K562 (cell line): ENCODE data around the gene SQOR. TPM values are rescaled to one million over a fixed set of nuclear protein-coding genes. Genes with fewer than 3 reads are reported as not detected.
A peak's percentile ranks its signal among the peaks of the same experiment; 100 is the strongest.

ENCODE experiments used
- ATAC-seq: fragments of 200-7000 bp; cut with Tn5 transposase; 3 replicates; pipeline ENCODE4 v1.9.1; 2020; ENCODE audit warnings: moderate library complexity
- BruUV-seq: library from RNA; stranded (reverse); fragments of 400-500 nt; replicated peaks from 2 replicates; lab custom pipeline; 2021; lab: Mats Ljungman, UMichigan
- CTCF ChIA-PET: fragments of 300-600 bp; formaldehyde crosslinking; extraction: SDS; loops from one replicate; lab custom pipeline; 2021; ENCODE audit warnings: low intra/inter-chr PET ratio; lab: Yijun Ruan, JAX
- POLR2A ChIA-PET: fragments of 300-600, 350-650 bp; sonication (Branson Sonifier 250); formaldehyde crosslinking; extraction: SDS; loops from one replicate; lab custom pipeline; 2021; ENCODE audit warnings: antibody characterized with exemption, inconsistent platforms; lab: Yijun Ruan, JAX
- DNase-seq, 4 experiments: peaks; one replicate each; pipeline versions ENCODE4 v3.0.0 to v3.0.0-alpha.2; 2011 to 2018; ENCODE audit warnings: low spot score in 3 of 4, mixed read lengths in 3 of 4; ENCODE audit errors: extremely low read depth in 1 of 4
- FAIRE-seq: peaks from 2 replicates; lab custom pipeline; 2011; peaks lifted over from hg19 to GRCh38; lab: Jason Lieb, UNC
- H2AFZ ChIP-seq: 2 replicates; pipeline ENCODE4 v1.6.0; 2011; ENCODE audit warnings: low read depth, low read length, control low read depth, inconsistent platforms
- H3K27ac ChIP-seq: fragments of 200-600 bp; 3 replicates; pipeline ENCODE4 v1.8.0; 2011; ENCODE audit warnings: low read depth, mild to moderate bottlenecking, control low read depth, inconsistent platforms, low read length, moderate library complexity, mixed read lengths; ENCODE audit errors: extremely low read depth
- H3K27me3 ChIP-seq, 2 experiments: fragments of 300-600 bp in 1 of 2; 2 replicates in 1 of 2; 3 replicates in 1 of 2; pipeline versions ENCODE4 v1.6.0 to v1.8.0; 2011; ENCODE audit warnings: inconsistent platforms in 2 of 2, low read length in 2 of 2, mild to moderate bottlenecking in 1 of 2, mixed read lengths in 1 of 2, moderate library complexity in 1 of 2; ENCODE audit not compliant: control insufficient read depth in 2 of 2, insufficient read depth in 2 of 2
- H3K36me3 ChIP-seq: fragments of 300-600 bp; 3 replicates; pipeline ENCODE4 v1.8.0; 2011; ENCODE audit warnings: mild to moderate bottlenecking, low read length, inconsistent platforms; ENCODE audit not compliant: control insufficient read depth, insufficient read depth
- H3K4me1 ChIP-seq, 2 experiments: fragments of 200-600 bp in 1 of 2; replicated peaks in 1 of 2; 2 replicates in 1 of 2; 3 replicates in 1 of 2; pipeline versions ENCODE4 v1.5.1 to v1.8.0; 2011; ENCODE audit warnings: inconsistent platforms in 2 of 2, low read length in 2 of 2, mild to moderate bottlenecking in 1 of 2, mixed read lengths in 1 of 2, moderate library complexity in 1 of 2; ENCODE audit not compliant: control insufficient read depth in 2 of 2, insufficient read depth in 2 of 2
- H3K4me2 ChIP-seq: 2 replicates; pipeline ENCODE4 v1.6.1; 2011; ENCODE audit warnings: low read length, control low read depth, inconsistent platforms, mixed read lengths; ENCODE audit not compliant: insufficient read depth
- H3K4me3 ChIP-seq: fragments of 200-600 bp; sonication (generic), shearing (Covaris generic); 2 replicates; pipeline ENCODE4 v1.5.1; 2016; ENCODE audit warnings: control low read depth, inconsistent platforms
- H3K79me2 ChIP-seq: fragments of 200-600 bp; 3 replicates; pipeline ENCODE4 v1.8.0; 2011; ENCODE audit warnings: low read length, inconsistent platforms; ENCODE audit not compliant: control insufficient read depth, insufficient read depth
- H3K9ac ChIP-seq, 2 experiments: 2 replicates each; pipeline versions ENCODE4 v1.6.0 to v1.6.1; 2011; ENCODE audit warnings: low read depth in 2 of 2, low read length in 2 of 2, control low read depth in 1 of 2, inconsistent platforms in 1 of 2, mild to moderate bottlenecking in 1 of 2, mixed read lengths in 1 of 2; ENCODE audit not compliant: insufficient read depth in 1 of 2
- H3K9me1 ChIP-seq: one replicate; pipeline ENCODE4 v1.6.0; 2011; ENCODE audit warnings: inconsistent platforms, mild to moderate bottlenecking, low read length, moderate library complexity; ENCODE audit not compliant: control insufficient read depth, insufficient read depth
- H3K9me3 ChIP-seq: replicated peaks from 2 replicates; pipeline ENCODE4 v1.5.1; 2011; ENCODE audit warnings: low read depth, low read length, inconsistent platforms; ENCODE audit not compliant: control insufficient read depth, insufficient read depth
- H4K20me1 ChIP-seq: replicated peaks from 2 replicates; pipeline ENCODE4 v1.6.1; 2011; ENCODE audit warnings: low read length, inconsistent platforms, mixed read lengths; ENCODE audit not compliant: control insufficient read depth, insufficient read depth
- BRD4 ChIP-seq: fragments of 200-600 bp; sonication (generic); IDR thresholded peaks from 2 replicates; pipeline ENCODE4 v1.6.1; 2017; ENCODE audit warnings: inconsistent platforms
- CEBPG ChIP-seq, 3 experiments: fragments of 200-800 bp in 1 of 3; sonication (Bioruptor generic) in 1 of 3; sonication (generic) in 1 of 3; formaldehyde crosslinking in 1 of 3; IDR thresholded peaks in 2 of 3; conservative IDR thresholded peaks in 1 of 3; 2 replicates each; pipeline versions ENCODE4 v1.6.1 to v1.8.0; 2016 to 2022; ENCODE audit warnings: missing compliant biosample characterization in 2 of 3, missing genetic modification characterization in 2 of 3, mild to moderate bottlenecking in 1 of 3, missing genetic modification reagents in 1 of 3
- VEZF1 ChIP-seq: fragments of 200-800 bp; sonication (Bioruptor generic); IDR thresholded peaks from 2 replicates; pipeline ENCODE4 v1.6.1; 2017; ENCODE audit warnings: missing genetic modification characterization, missing compliant biosample characterization
- ZBED1 ChIP-seq: IDR thresholded peaks from 2 replicates; pipeline ENCODE4 v1.6.1; 2014
- ZNF644 ChIP-seq: fragments of 200-800 bp; sonication (Bioruptor generic); IDR thresholded peaks from 2 replicates; pipeline ENCODE4 v1.6.1; 2016; ENCODE audit warnings: low read depth, missing genetic modification characterization, missing compliant biosample characterization
- WGBS: fragments of 100-300 bp; shearing (Covaris generic); methylation state at CpG from one replicate; pipeline ENCODE4 v1.1.6; 2016; ENCODE audit warnings: low coverage, mixed read lengths; ENCODE audit not compliant: insufficient coverage; ENCODE audit errors: missing lambda C conversion rate; 5-methylcytosine and 5-hydroxymethylcytosine counted together
- in situ Hi-C: fragments of 300-500 bp; cut with MboI; formaldehyde crosslinking; loops from 4 replicates; pipeline ENCODE4 v1.15.0; 2018; ENCODE audit warnings: inconsistent platforms, mixed read lengths
- intact Hi-C: fragments of 100-400 bp; cut with micrococcal nuclease; formaldehyde crosslinking; loops from 2 replicates; pipeline ENCODE4 v1.14.2; 2022
- polyA plus RNA-seq, 8 experiments: library from polyadenylated mRNA; depleted of rRNA in 4 of 8; stranded (reverse) in 5 of 8; unstranded in 3 of 8; fragments of >200 nt; fragmentation: Nextera tagmentation in 2 of 8; fragmentation: Illumina TruSeq in 1 of 8; extraction: Ambion mirVana in 2 of 8; extraction: Trizol in 1 of 8; gene quantifications; 2 replicates each; pipeline versions ENCODE4 v1.2.1 to v1.2.3, GENCODE V29; 2011 to 2014; ENCODE audit warnings: inconsistent platforms in 1 of 8, missing spikeins in 1 of 8
- total RNA-seq, 7 experiments: library from RNA; depleted of rRNA in 6 of 7; stranded (reverse); fragments of >200 nt in 6 of 7; fragmentation: Illumina TruSeq in 2 of 7; extraction: Trizol in 2 of 7; gene quantifications; 2 replicates each; pipeline versions ENCODE4 v1.2.1 to v1.2.3, GENCODE V29; 2011 to 2021; ENCODE audit warnings: low replicate concordance in 1 of 7
- TF ChIP-seq, protein P1 (sequence below): fragments of 450-650 bp; IDR thresholded peaks from 2 replicates; pipeline ENCODE4 v1.7.1; 2018; ENCODE audit warnings: mild to moderate bottlenecking, low read depth; ENCODE audit not compliant: partially characterized antibody
- TF ChIP-seq, protein P2 (sequence below): sonication (generic); formaldehyde crosslinking; IDR thresholded peaks from 2 replicates; pipeline ENCODE4 v1.8.1; 2022; ENCODE audit warnings: missing genetic modification reagents
- TF ChIP-seq, protein P3 (sequence below): fragments of 250-450 bp; sonication (Bioruptor Pico); IDR thresholded peaks from 2 replicates; pipeline ENCODE4 v1.4.0; 2020; ENCODE audit warnings: mild to moderate bottlenecking, moderate library complexity

SQOR gene
- total and polyA plus RNA-seq, 9 of the 15 experiments (the other 6 are each of a cell fraction or from before 2014, with no cell fraction given): 0.32 to 1.6 (median 1.1) TPM

- no peak overlapping the region for H3K27ac ChIP-seq
- POLR2A ChIA-PET: no interaction called here
- no peaks in the 10 kb centered on the region for H3K4me1 ChIP-seq
- TF ChIP-seq, protein P1, sequence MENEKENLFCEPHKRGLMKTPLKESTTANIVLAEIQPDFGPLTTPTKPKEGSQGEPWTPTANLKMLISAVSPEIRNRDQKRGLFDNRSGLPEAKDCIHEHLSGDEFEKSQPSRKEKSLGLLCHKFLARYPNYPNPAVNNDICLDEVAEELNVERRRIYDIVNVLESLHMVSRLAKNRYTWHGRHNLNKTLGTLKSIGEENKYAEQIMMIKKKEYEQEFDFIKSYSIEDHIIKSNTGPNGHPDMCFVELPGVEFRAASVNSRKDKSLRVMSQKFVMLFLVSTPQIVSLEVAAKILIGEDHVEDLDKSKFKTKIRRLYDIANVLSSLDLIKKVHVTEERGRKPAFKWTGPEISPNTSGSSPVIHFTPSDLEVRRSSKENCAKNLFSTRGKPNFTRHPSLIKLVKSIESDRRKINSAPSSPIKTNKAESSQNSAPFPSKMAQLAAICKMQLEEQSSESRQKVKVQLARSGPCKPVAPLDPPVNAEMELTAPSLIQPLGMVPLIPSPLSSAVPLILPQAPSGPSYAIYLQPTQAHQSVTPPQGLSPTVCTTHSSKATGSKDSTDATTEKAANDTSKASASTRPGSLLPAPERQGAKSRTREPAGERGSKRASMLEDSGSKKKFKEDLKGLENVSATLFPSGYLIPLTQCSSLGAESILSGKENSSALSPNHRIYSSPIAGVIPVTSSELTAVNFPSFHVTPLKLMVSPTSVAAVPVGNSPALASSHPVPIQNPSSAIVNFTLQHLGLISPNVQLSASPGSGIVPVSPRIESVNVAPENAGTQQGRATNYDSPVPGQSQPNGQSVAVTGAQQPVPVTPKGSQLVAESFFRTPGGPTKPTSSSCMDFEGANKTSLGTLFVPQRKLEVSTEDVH: no peak
- TF ChIP-seq, all 486 proteins: peak for 0
- Histone ChIP-seq H4K20me1 (no peaks in the 10 kb centered on the region), H3K4me3 (no peak overlapping the region), H3K4me2 (no peak overlapping the region), H3K9me3 (no peaks in the 10 kb centered on the region), H3K27me3 (peaks cover 0 to 5% of the 10 kb centered on the region in 2 experiments; a peak in 1 of 5 replicates), H3K9me1 (no peaks in the 10 kb centered on the region), H2AFZ (no peak overlapping the region), H3K79me2 (no peaks in the 10 kb centered on the region), H3K9ac (no peak overlapping the region), H3K36me3 (no peaks in the 10 kb centered on the region)
- CTCF ChIA-PET: no interaction called here
- ATAC-seq (no peak), FAIRE-seq (no peak), DNase-seq (no peak)
- BruUV-seq: no TSS peak
- in situ Hi-C loops: no loop called here
- intact Hi-C loops: no loop called here
- 2% methylated on average over 7 of the region's 7 CpGs for WGBS
Measured at GRCh38 chr15:45729141-45729540, 94.3 kb downstream of the SQOR start.

- Histone ChIP-seq H3K9me3 (no peaks in the 10 kb centered on the region), H3K27me3 (peaks cover 0 to 5% of the 10 kb centered on the region in 2 experiments; a peak in 1 of 5 replicates), H3K9me1 (no peaks in the 10 kb centered on the region), H2AFZ (no peak overlapping the region), H3K9ac (no peak overlapping the region), H3K36me3 (no peaks in the 10 kb centered on the region), H3K4me1 (no peaks in the 10 kb centered on the region), H3K79me2 (no peaks in the 10 kb centered on the region), H4K20me1 (no peaks in the 10 kb centered on the region), H3K4me3 (no peak overlapping the region), H3K4me2 (no peak overlapping the region), H3K27ac (no peak overlapping the region)
- WGBS: 0% methylated on average over 1 of the region's 1 CpG
- DNase-seq (no peak), FAIRE-seq (no peak), ATAC-seq (no peak)
- POLR2A ChIA-PET: no interaction called here
- intact Hi-C loops: no loop called here
- CTCF ChIA-PET: no interaction called here
- BruUV-seq: no TSS peak
- in situ Hi-C loops: no loop called here
- TF ChIP-seq, protein P2, sequence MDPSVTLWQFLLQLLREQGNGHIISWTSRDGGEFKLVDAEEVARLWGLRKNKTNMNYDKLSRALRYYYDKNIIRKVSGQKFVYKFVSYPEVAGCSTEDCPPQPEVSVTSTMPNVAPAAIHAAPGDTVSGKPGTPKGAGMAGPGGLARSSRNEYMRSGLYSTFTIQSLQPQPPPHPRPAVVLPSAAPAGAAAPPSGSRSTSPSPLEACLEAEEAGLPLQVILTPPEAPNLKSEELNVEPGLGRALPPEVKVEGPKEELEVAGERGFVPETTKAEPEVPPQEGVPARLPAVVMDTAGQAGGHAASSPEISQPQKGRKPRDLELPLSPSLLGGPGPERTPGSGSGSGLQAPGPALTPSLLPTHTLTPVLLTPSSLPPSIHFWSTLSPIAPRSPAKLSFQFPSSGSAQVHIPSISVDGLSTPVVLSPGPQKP (CRISPR knock-in tag): no peak
- TF ChIP-seq, protein P3, sequence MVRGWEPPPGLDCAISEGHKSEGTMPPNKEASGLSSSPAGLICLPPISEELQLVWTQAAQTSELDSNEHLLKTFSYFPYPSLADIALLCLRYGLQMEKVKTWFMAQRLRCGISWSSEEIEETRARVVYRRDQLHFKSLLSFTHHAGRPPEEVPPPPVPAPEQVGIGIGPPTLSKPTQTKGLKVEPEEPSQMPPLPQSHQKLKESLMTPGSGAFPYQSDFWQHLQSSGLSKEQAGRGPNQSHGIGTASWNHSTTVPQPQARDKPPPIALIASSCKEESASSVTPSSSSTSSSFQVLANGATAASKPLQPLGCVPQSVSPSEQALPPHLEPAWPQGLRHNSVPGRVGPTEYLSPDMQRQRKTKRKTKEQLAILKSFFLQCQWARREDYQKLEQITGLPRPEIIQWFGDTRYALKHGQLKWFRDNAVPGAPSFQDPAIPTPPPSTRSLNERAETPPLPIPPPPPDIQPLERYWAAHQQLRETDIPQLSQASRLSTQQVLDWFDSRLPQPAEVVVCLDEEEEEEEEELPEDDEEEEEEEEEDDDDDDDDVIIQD (CRISPR knock-in tag): no peak
- TF ChIP-seq ZBED1 (no peak), CEBPG (CRISPR knock-in tag; IDR thresholded peaks at IDR 0.05) (no peak), CEBPG (tag; conservative IDR thresholded peaks at IDR 0.05 in 1 of 2, IDR thresholded peaks at IDR 0.05 in 1 of 2) (peak in 1 of 2 experiments; percentile 35; a peak in 1 of 4 replicates), VEZF1 (CRISPR knock-in tag) (no peak), BRD4 (no peak), ZNF644 (tag) (no peak)
Measured at GRCh38 chr15:45731343-45731742, 96.5 kb downstream of the SQOR start.
